Anterior cingulate cortex (tissue), 58 donors: ENCODE results near the gene PIWIL4.

Experiments used
- DNase-seq, 58 donors: peaks; one replicate each; lab custom pipeline; 2025; lab: John Stamatoyannopoulos, UW

Gene PIWIL4

GRCh38 chr11:94656968-94657367, 89.8 kb downstream of the PIWIL4 start:
- no peak for DNase-seq

- no peak for DNase-seq
Measured at GRCh38 chr11:94657629-94658028, 90.5 kb downstream of the PIWIL4 start.

- DNase-seq: no peak
Measured at GRCh38 chr11:94658386-94658785, 91.2 kb downstream of the PIWIL4 start.

- no peak for DNase-seq
Measured at GRCh38 chr11:94658888-94659287, 91.7 kb downstream of the PIWIL4 start.

GRCh38 chr11:94661444-94661843, 94.3 kb downstream of the PIWIL4 start:
- DNase-seq: no peak

- no peak for DNase-seq
Measured at GRCh38 chr11:94662065-94662779, 95.1 kb downstream of the PIWIL4 start.

- DNase-seq: no peak
Measured at GRCh38 chr11:94662846-94663390, 95.8 kb downstream of the PIWIL4 start.

GRCh38 chr11:94664346-94664745, 97.2 kb downstream of the PIWIL4 start:
- no peak for DNase-seq

- no peak for DNase-seq
Measured at GRCh38 chr11:94665116-94665659, 98.0 kb downstream of the PIWIL4 start.

GRCh38 chr11:94666792-94667721, 99.9 kb downstream of the PIWIL4 start:
- no peak for DNase-seq

- DNase-seq: no peak
Measured at GRCh38 chr11:94668212-94668793, 101.1 kb downstream of the PIWIL4 start.

- peak in 15 of 58 donors; percentile 1 to 47 (median 18) for DNase-seq
Measured at GRCh38 chr11:94669023-94669422, 101.9 kb downstream of the PIWIL4 start.
